Calu3 (cell line): Measurements from ENCODE around the gene B4GALT2. TPM values are rescaled to one million over a fixed set of nuclear protein-coding genes. Genes with fewer than 3 reads are reported as not detected.

ENCODE experiments used
- BruUV-seq: library from RNA; stranded (reverse); fragments of 400-500 nt; replicated peaks from 2 replicates; lab custom pipeline; 2021; lab: Mats Ljungman, UMichigan
- CTCF ChIA-PET: fragments of 300-600 bp; sonication (Branson Sonifier 250); formaldehyde crosslinking; loops from one replicate; lab custom pipeline; 2022; ENCODE audit warnings: antibody characterized with exemption; lab: Charles Lee
- DNase-seq: peaks from one replicate; pipeline ENCODE4 v3.0.0; 2022
- H3K27ac Mint-ChIP-seq: one replicate; pipeline ENCODE4 v1.8.0; 2022; ENCODE audit warnings: mixed read lengths; ENCODE audit not compliant: unreplicated experiment
- H3K27me3 Mint-ChIP-seq: one replicate; pipeline ENCODE4 v1.8.0; 2022; ENCODE audit warnings: mixed read lengths; ENCODE audit not compliant: unreplicated experiment
- H3K36me3 Mint-ChIP-seq: one replicate; pipeline ENCODE4 v1.8.0; 2022; ENCODE audit warnings: mild to moderate bottlenecking, moderate library complexity, mixed read lengths; ENCODE audit not compliant: insufficient read depth, unreplicated experiment
- H3K4me1 Mint-ChIP-seq: one replicate; pipeline ENCODE4 v1.8.0; 2022; ENCODE audit warnings: mild to moderate bottlenecking, low read depth, mixed read lengths; ENCODE audit not compliant: unreplicated experiment
- H3K4me3 Mint-ChIP-seq: one replicate; pipeline ENCODE4 v1.8.0; 2022; ENCODE audit warnings: mild to moderate bottlenecking, low read depth, moderate library complexity, mixed read lengths; ENCODE audit not compliant: unreplicated experiment
- H3K9me3 Mint-ChIP-seq: one replicate; pipeline ENCODE4 v1.8.0; 2022; ENCODE audit warnings: low read depth, mixed read lengths; ENCODE audit not compliant: unreplicated experiment
- intact Hi-C: fragments of 100-400 bp; cut with micrococcal nuclease; formaldehyde crosslinking; loops from one replicate; pipeline ENCODE4 v1.10.0; 2022; ENCODE audit not compliant: unreplicated experiment
- total RNA-seq: library from RNA; stranded (reverse); gene quantifications from 2 replicates; pipeline ENCODE4 v1.2.3, GENCODE V29; 2022
- TF ChIP-seq, protein P1 (sequence below): fragments of 200-600 bp; IDR thresholded peaks from one replicate; pipeline ENCODE4 v1.8.0; 2022; ENCODE audit warnings: antibody characterized with exemption; ENCODE audit not compliant: unreplicated experiment

The B4GALT2 gene
- total RNA-seq, 1 experiment from 2014 or later: 50.9 TPM

DNA sequence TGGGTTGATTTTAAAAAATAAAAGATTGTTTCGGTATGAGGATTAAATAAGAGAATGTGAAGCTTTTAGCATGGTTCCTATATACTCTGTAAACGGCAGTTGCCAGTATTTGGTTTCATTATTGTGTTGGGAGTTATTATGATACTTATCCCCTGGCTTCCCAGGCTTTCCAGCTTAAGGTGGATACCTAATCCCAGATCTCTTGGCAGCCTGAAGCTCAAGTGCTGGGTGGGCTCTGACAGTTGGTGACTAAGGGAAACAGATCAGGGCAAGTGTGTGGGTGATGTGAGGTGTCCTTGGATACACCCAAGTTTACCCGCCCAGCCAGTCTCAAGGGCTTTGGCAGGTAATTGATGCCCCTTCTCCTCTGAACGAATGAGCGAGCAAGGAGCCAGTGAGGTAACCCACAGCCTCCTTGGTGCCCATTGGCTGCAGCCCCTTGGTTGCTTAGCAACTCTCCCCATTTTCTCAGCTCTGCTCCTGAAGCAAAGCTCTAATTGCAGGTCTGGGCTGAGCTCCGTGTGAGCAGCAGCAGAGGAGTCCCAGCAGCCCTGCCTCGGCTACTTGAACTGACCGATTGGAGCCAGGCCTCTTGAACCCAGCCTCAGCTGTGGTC is 26.2 kb upstream of the B4GALT2 start:
- intact Hi-C loops: no loop called here
- Mint-ChIP-seq H3K27ac (no peak overlapping the region), H3K4me3 (no peak overlapping the region), H3K27me3 (no peaks in the 10 kb centered on the region), H3K9me3 (no peaks in the 10 kb centered on the region), H3K4me1 (peaks cover 9% of the 10 kb centered on the region), H3K36me3 (no peaks in the 10 kb centered on the region)
- no peak for DNase-seq
- BruUV-seq: no TSS peak
- CTCF ChIA-PET: interaction anchor here (0.5 kb wide), 1 partner anchor 282 kb away, joined by 3 read pairs; no protein-coding TSS in a partner anchor
- TF ChIP-seq, protein P1, sequence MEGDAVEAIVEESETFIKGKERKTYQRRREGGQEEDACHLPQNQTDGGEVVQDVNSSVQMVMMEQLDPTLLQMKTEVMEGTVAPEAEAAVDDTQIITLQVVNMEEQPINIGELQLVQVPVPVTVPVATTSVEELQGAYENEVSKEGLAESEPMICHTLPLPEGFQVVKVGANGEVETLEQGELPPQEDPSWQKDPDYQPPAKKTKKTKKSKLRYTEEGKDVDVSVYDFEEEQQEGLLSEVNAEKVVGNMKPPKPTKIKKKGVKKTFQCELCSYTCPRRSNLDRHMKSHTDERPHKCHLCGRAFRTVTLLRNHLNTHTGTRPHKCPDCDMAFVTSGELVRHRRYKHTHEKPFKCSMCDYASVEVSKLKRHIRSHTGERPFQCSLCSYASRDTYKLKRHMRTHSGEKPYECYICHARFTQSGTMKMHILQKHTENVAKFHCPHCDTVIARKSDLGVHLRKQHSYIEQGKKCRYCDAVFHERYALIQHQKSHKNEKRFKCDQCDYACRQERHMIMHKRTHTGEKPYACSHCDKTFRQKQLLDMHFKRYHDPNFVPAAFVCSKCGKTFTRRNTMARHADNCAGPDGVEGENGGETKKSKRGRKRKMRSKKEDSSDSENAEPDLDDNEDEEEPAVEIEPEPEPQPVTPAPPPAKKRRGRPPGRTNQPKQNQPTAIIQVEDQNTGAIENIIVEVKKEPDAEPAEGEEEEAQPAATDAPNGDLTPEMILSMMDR: no peak

DNA sequence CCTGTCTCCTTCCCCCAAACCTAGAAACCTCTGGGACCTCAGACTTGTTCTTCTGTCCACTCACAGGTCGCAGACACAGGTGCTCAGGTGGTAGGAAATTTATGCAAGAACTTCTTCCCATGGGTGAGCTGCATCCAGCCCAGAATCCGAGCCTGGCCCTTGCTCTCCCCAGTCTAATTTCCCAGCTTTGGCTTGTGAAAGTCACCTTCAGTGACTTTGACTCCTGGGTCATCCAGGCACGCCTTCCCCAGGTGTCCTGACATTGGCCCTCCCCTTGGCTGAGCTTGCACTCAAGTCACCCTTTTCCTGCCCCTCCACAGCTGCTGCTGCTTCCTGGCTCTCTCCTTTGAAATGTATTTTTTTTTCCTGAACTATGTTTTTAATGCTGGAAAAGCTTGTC is 25.6 kb upstream of the B4GALT2 start:
- intact Hi-C loops: no loop called here
- Mint-ChIP-seq H3K9me3 (no peaks in the 10 kb centered on the region), H3K27me3 (no peaks in the 10 kb centered on the region), H3K27ac (no peak overlapping the region), H3K36me3 (no peaks in the 10 kb centered on the region), H3K4me3 (no peak overlapping the region), H3K4me1 (peaks cover 9% of the 10 kb centered on the region)
- DNase-seq: no peak
- CTCF ChIA-PET: interaction anchor here (0.5 to 0.7 kb wide), 2 partner anchors 283 to 1602 kb away, joined by 3 read pairs; no protein-coding TSS in a partner anchor
- no TSS peak for BruUV-seq
- TF ChIP-seq, protein P1: no peak

DNA sequence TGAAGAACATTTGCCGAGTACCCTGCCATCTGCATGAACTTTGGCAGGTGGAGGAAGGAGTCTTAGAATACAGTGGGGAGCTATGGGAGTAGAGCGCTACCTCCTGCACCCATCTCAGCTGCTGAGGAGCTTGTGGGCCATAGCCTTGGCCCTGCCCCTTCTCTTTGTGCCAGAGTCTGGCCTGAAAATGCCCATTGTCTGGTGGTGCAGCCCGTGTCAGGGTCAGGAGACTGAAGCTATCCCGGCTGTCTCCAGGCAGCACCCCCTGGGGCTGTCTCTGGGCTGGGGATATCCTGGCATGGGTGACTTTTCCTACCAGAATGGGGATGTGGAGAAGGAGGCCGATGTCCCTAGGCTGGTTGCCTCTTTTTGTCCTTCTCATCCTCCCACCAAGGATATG is 25.0 kb upstream of the B4GALT2 start:
- TF ChIP-seq, protein P1: no peak
- intact Hi-C loops: no loop called here
- no peak for DNase-seq
- CTCF ChIA-PET: interaction anchor here (0.7 kb wide), 1 partner anchor 1602 kb away, joined by 3 read pairs; no protein-coding TSS in a partner anchor
- H3K4me3 Mint-ChIP-seq: no peak overlapping the region
- no peaks in the 10 kb centered on the region for H3K27me3 Mint-ChIP-seq
- no peak overlapping the region for H3K27ac Mint-ChIP-seq
- peaks cover 9% of the 10 kb centered on the region for H3K4me1 Mint-ChIP-seq
- BruUV-seq: no TSS peak
- no peaks in the 10 kb centered on the region for H3K9me3 Mint-ChIP-seq
- H3K36me3 Mint-ChIP-seq: no peaks in the 10 kb centered on the region

DNA sequence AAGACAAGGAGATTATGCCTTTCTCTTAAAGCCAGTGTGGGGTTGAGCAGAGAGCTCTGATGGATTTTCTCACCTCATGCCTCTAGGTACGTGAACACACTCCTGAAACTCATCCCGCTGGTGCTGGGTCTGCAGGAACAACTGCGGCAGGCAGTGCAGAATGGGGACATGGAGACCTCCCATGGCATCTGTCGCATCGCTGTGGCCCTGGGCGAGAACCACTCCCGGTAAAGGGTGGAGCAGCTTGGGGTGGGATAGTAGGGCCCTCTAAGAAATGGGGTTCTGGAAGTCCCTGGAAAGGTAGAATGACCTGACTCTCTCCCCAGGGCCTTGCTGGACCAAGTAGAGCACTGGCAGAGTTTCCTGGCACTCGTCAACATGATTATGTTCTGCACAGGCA is 22.8 kb upstream of the B4GALT2 start:
- H3K36me3 Mint-ChIP-seq: no peaks in the 10 kb centered on the region
- no peak for DNase-seq
- CTCF ChIA-PET: interaction anchor here (0.6 kb wide), 1 partner anchor 434 kb away, joined by 3 read pairs; no protein-coding TSS in a partner anchor
- no peaks in the 10 kb centered on the region for H3K9me3 Mint-ChIP-seq
- no peak overlapping the region for H3K4me3 Mint-ChIP-seq
- BruUV-seq: no TSS peak
- H3K27ac Mint-ChIP-seq: no peak overlapping the region
- no peaks in the 10 kb centered on the region for H3K4me1 Mint-ChIP-seq
- TF ChIP-seq, protein P1: no peak
- no peaks in the 10 kb centered on the region for H3K27me3 Mint-ChIP-seq
- intact Hi-C loops: no loop called here
